HEK293T (cell line): ENCODE measurements around the gene KCTD14.

Experiments used
- CTCF ChIA-PET: fragments of 350-600 bp; formaldehyde crosslinking; extraction: SDS; loops from one replicate; lab custom pipeline; 2021; ENCODE audit warnings: antibody characterized with exemption, inconsistent platforms; lab: Yijun Ruan, JAX
- POLR2A ChIA-PET: fragments of 350-600 bp; formaldehyde crosslinking; extraction: SDS; loops from one replicate; lab custom pipeline; 2020; ENCODE audit warnings: antibody characterized with exemption, inconsistent platforms; lab: Yijun Ruan, JAX
- DNase-seq: peaks from one replicate; pipeline ENCODE4 v3.0.0; 2012; ENCODE audit warnings: mixed read lengths; ENCODE audit errors: extremely low spot score
- ARNT ChIP-seq: fragments of 450-650 bp; IDR thresholded peaks from 2 replicates; pipeline ENCODE4 v1.6.1; 2017; ENCODE audit warnings: mild to moderate bottlenecking
- BHLHE40 ChIP-seq: fragments of 450-650 bp; IDR thresholded peaks from 2 replicates; pipeline ENCODE4 v1.6.1; 2016; ENCODE audit warnings: mild to moderate bottlenecking, moderate library complexity, borderline replicate concordance
- CTBP1 ChIP-seq: fragments of 450-650 bp; IDR thresholded peaks from 2 replicates; pipeline ENCODE4 v1.6.1; 2016; ENCODE audit warnings: borderline replicate concordance
- ELF4 ChIP-seq: fragments of 450-650 bp; IDR thresholded peaks from 2 replicates; pipeline ENCODE4 v1.6.1; 2017; ENCODE audit warnings: antibody characterized with exemption
- FOXA1 ChIP-seq: fragments of 450-650 bp; IDR thresholded peaks from 2 replicates; pipeline ENCODE4 v1.6.1; 2016; ENCODE audit warnings: mild to moderate bottlenecking
- FOXK2 ChIP-seq: fragments of 450-650 bp; IDR thresholded peaks from 2 replicates; pipeline ENCODE4 v1.6.1; 2016; ENCODE audit warnings: mild to moderate bottlenecking
- FOXM1 ChIP-seq: fragments of 450-650 bp; IDR thresholded peaks from 2 replicates; pipeline ENCODE4 v1.6.1; 2017; ENCODE audit warnings: mild to moderate bottlenecking, borderline replicate concordance
- HDGF ChIP-seq: fragments of 450-650 bp; IDR thresholded peaks from 2 replicates; pipeline ENCODE4 v1.6.1; 2017; ENCODE audit warnings: antibody characterized with exemption, borderline replicate concordance
- L3MBTL2 ChIP-seq: fragments of 450-650 bp; conservative IDR thresholded peaks from 2 replicates; pipeline ENCODE4 v1.6.1; 2016; ENCODE audit warnings: mild to moderate bottlenecking
- LEF1 ChIP-seq: fragments of 450-650 bp; IDR thresholded peaks from 2 replicates; pipeline ENCODE4 v1.6.1; 2017; ENCODE audit warnings: mild to moderate bottlenecking, borderline replicate concordance
- NFRKB ChIP-seq: fragments of 450-650 bp; IDR thresholded peaks from 2 replicates; pipeline ENCODE4 v1.6.1; 2016; ENCODE audit warnings: mild to moderate bottlenecking, moderate library complexity
- PKNOX1 ChIP-seq: fragments of 450-650 bp; IDR thresholded peaks from 2 replicates; pipeline ENCODE4 v1.6.1; 2016
- SP1 ChIP-seq: fragments of 450-650 bp; IDR thresholded peaks from 2 replicates; pipeline ENCODE4 v1.6.1; 2017
- SUZ12 ChIP-seq: fragments of 450-650 bp; IDR thresholded peaks from 2 replicates; pipeline ENCODE4 v1.6.1; 2016; ENCODE audit warnings: mild to moderate bottlenecking
- TARDBP ChIP-seq: fragments of 450-650 bp; IDR thresholded peaks from 2 replicates; pipeline ENCODE4 v1.6.1; 2016
- ZNF384 ChIP-seq: fragments of 450-650 bp; IDR thresholded peaks from 2 replicates; pipeline ENCODE4 v1.6.1; 2016

KCTD14 gene

GRCh38 chr11:77981346-77981947 is 41.6 kb downstream of the KCTD14 start:
- no peak for DNase-seq
- ChIA-PET POLR2A (interaction anchor here (1.0 kb wide), 1 partner anchor 13 kb away, joined by 4 read pairs; the partner anchor contains the start of gene INTS4), CTCF (interaction anchor here (0.6 kb wide), 1 partner anchor 72 kb away, joined by 4 read pairs; no protein-coding TSS in a partner anchor)
- TF ChIP-seq FOXM1 = no peak
- no peak for TF ChIP-seq SP1
- no peak for TF ChIP-seq BHLHE40
- TF ChIP-seq ARNT = no peak
- no peak for TF ChIP-seq ZNF384
- TF ChIP-seq CTBP1 = no peak
- no peak for TF ChIP-seq HDGF
- no peak for TF ChIP-seq SUZ12
- TF ChIP-seq L3MBTL2 = no peak
- no peak for TF ChIP-seq NFRKB
- TF ChIP-seq ELF4 = no peak
- TF ChIP-seq FOXA1 = no peak
- TF ChIP-seq TARDBP = no peak
- no peak for TF ChIP-seq FOXK2
- no peak for TF ChIP-seq PKNOX1
- TF ChIP-seq LEF1 = no peak

- DNase-seq = no peak
- POLR2A ChIA-PET = no interaction called here
Observed at GRCh38 chr11:77968337-77968736, 54.7 kb downstream of the KCTD14 start.

DNA sequence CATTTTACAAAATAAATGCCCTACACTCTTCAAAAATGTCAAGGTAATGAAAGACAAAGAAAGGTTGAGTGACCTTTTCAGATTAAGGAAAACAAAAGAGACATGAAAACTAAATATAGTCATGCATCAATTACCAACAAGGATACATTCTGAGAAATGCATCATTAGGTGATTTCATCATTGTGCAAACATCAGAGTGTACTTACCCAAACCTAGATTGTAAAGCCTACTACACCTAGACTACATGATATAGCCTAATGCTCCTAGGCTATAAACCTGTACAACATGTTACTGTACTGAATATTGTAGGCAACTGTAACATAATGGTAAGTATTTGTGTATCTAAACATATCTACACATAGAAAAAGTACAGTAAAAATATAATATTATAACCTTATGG is 55.3 kb downstream of the KCTD14 start:
- POLR2A ChIA-PET = no interaction called here
- DNase-seq = no peak
- TF ChIP-seq ARNT = no peak
- no peak for TF ChIP-seq LEF1
- TF ChIP-seq HDGF = no peak
- no peak for TF ChIP-seq TARDBP
- TF ChIP-seq PKNOX1 = no peak
- CTCF ChIA-PET = no interaction called here

More at GRCh38 chr11:77968337-77968736, 54.7 kb downstream of the KCTD14 start:
- TF ChIP-seq FOXA1 (no peak), CTBP1 (no peak)
- CTCF ChIA-PET = interaction anchor here (0.7 kb wide), 1 partner anchor 26 kb away, joined by 4 read pairs; the partner anchor contains the start of gene INTS4

DNA sequence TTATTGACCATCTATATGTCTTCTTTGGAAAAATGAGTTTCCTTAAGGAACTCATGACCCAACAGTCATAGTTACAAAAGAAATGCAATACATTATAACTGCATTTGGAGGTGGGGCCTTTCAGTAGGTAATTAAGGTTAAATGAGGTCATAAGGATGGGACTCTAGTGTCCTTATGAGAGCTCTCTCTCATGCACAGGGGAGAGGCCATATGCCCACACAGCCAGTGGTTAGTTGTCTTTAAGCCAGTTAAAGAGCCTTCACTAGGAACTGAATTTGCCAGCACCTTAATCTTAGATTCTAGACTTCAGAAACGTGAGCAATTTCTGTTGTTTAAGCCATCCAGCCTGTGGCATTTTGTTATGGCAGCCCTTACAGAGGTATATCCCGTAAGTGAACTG is 56.0 kb downstream of the KCTD14 start:
- TF ChIP-seq PKNOX1 (no peak), FOXA1 (no peak), HDGF (no peak), ELF4 (no peak), ZNF384 (no peak), SUZ12 (no peak), FOXM1 (no peak), LEF1 (no peak), ARNT (no peak), NFRKB (no peak), BHLHE40 (no peak), FOXK2 (no peak), CTBP1 (no peak)
- DNase-seq = no peak
- POLR2A ChIA-PET = no interaction called here
- CTCF ChIA-PET = no interaction called here

DNA sequence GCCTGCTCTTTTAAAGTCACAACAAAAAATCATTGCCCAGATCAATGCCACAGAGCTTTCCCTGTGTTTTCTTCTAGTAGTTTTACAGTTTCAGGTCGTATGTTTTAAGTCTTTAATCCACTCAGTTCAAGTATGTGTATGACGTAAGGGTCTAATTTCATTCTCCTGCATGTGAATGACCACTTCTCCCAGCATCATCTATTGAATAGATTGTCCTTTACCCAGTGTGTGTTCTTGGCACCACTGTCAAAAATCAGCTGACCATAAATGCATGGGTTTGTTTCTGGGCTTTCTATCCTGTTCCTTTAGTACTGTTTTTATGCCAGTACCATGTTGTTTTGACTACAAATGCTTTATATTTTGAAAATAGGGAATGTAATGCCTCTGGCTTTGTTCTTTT is 56.7 kb downstream of the KCTD14 start:
- CTCF ChIA-PET = no interaction called here
- no peak for DNase-seq
- no peak for TF ChIP-seq L3MBTL2
- TF ChIP-seq PKNOX1 = no peak
- TF ChIP-seq FOXK2 = no peak
- no peak for TF ChIP-seq FOXM1
- no peak for TF ChIP-seq HDGF
- no peak for TF ChIP-seq ELF4
- TF ChIP-seq ARNT = no peak
- no peak for TF ChIP-seq LEF1
- TF ChIP-seq ZNF384 = no peak
- TF ChIP-seq BHLHE40 = no peak
- TF ChIP-seq NFRKB = no peak
- TF ChIP-seq FOXA1 = no peak
- no peak for TF ChIP-seq SUZ12
- no peak for TF ChIP-seq TARDBP
- TF ChIP-seq SP1 = no peak
- no peak for TF ChIP-seq CTBP1
- POLR2A ChIA-PET = no interaction called here
